ENCODE data around the gene SMG6. TPM values are rescaled to one million over a fixed set of nuclear protein-coding genes. Genes with fewer than 3 reads are reported as not detected.

The SMG6 gene
- polyA plus RNA-seq, 1 experiment: 27.3 TPM

DNA sequence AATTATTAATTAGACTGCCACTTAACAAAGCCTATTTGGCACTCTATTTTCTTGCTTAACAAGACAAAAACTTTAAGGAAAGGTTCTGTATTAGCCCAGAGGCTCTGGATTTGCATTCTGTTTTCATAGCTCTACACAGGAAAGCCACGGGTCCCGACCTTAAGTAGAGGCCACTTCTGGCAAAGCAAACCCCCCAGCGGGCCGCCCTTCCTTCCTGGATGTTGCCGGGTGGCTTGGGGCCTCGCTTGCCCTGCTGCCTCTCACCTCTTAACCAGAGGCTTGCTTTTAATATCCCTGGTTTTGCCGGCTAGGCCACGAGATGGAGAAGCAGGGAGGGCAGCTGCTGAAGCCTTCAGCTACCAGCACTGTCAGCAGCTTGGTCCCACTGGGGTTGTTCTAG is 282.9 kb downstream of the SMG6 start:
- CTCF ChIA-PET: no interaction called here
- no peak for DNase-seq (ENCODE audit: low read depth, low spot score)
- H3K27me3 ChIP-seq (ENCODE audit: control insufficient read depth, insufficient read depth, low read length): peaks cover 75% of the 10 kb centered on the region
- POLR2A ChIA-PET: no interaction called here
- H3K4me3 ChIP-seq (ENCODE audit: low read depth, low read length): no peak overlapping the region
- TF ChIP-seq, protein P1, sequence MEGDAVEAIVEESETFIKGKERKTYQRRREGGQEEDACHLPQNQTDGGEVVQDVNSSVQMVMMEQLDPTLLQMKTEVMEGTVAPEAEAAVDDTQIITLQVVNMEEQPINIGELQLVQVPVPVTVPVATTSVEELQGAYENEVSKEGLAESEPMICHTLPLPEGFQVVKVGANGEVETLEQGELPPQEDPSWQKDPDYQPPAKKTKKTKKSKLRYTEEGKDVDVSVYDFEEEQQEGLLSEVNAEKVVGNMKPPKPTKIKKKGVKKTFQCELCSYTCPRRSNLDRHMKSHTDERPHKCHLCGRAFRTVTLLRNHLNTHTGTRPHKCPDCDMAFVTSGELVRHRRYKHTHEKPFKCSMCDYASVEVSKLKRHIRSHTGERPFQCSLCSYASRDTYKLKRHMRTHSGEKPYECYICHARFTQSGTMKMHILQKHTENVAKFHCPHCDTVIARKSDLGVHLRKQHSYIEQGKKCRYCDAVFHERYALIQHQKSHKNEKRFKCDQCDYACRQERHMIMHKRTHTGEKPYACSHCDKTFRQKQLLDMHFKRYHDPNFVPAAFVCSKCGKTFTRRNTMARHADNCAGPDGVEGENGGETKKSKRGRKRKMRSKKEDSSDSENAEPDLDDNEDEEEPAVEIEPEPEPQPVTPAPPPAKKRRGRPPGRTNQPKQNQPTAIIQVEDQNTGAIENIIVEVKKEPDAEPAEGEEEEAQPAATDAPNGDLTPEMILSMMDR (IDR thresholded peaks at IDR 0.05; ENCODE audit: low read depth, low read length): no peak
- no peak overlapping the region for H3K27ac ChIP-seq (ENCODE audit: low read depth, low read length)
- no peaks in the 10 kb centered on the region; the same call in 1 of the 2 replicates for H3K9me3 ChIP-seq (ENCODE audit: control insufficient read depth, insufficient read depth, low read length)

DNA sequence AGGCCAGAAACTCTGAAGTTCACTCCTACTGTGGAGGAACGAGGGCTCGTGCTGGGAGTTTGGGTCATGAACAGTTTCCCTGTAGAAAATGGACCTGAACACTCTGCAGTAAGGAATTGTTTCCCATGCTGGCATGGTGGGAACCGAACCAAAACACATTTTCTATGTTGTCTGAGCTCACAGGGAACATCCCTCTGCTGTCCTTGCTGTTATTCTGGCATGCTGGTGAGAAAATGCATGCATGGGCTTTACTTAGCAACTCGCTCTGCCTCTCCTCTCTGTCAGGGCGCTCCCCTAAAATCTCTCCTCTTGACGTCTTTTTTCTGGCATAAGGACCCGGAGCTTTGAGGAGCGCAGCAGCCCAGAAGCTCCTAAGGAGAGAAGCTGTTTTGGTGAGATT is 283.9 kb downstream of the SMG6 start:
- CTCF ChIA-PET: interaction anchor here (1.7 kb wide), 1 partner anchor 111 kb away, joined by 5 read pairs; no protein-coding TSS in a partner anchor
- no peaks in the 10 kb centered on the region; the same call in 1 of the 2 replicates for H3K9me3 ChIP-seq (ENCODE audit: control insufficient read depth, insufficient read depth, low read length)
- no peak overlapping the region for H3K4me3 ChIP-seq (ENCODE audit: low read depth, low read length)
- POLR2A ChIA-PET: no interaction called here
- TF ChIP-seq, protein P1 (IDR thresholded peaks at IDR 0.05; ENCODE audit: low read depth, low read length): no peak
- peaks cover 76% of the 10 kb centered on the region for H3K27me3 ChIP-seq (ENCODE audit: control insufficient read depth, insufficient read depth, low read length)
- DNase-seq (ENCODE audit: low read depth, low spot score): no peak
- H3K27ac ChIP-seq (ENCODE audit: low read depth, low read length): no peak overlapping the region

DNA sequence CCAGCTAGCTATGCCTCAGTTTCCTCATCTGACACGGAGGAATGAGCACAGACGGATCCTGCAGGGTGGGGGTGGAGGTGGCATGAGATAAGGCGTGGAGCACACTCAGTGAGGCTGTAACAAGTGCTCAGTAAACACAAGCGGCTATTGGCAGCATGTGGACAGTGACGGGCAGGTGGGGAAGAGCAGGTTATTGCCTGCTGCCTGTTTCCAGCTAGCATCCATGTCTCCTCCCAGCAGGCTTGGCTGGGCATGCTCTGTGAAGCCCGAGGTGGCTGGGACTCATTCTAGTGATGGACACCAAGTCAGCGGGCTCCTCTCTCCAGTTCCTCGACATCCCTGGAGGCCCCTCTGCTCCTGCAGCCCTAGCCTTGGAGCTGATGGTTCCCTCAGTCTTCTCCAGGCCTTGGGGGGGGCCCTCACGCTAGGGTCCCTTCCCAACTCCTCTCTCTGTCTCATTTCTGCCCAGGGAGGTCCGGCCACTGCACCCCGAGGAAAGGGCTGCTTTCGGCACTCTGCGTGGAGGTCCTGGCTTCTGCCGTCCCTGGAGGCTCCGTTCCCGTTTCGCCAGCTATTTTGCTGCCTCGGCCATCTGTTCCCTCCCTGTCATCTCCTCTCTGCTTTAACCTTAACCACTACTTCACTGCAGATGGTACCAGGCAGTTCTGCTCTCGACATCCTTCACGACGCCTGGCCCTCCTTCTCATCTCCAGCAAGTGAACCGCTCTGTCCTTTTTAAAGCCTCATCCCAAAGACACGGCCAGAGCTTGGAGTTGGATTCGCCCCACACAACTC is 284.7 kb downstream of the SMG6 start:
- Histone ChIP-seq H3K4me3 (ENCODE audit: low read depth, low read length) (no peak overlapping the region), H3K27ac (ENCODE audit: low read depth, low read length) (no peak overlapping the region), H3K27me3 (ENCODE audit: control insufficient read depth, insufficient read depth, low read length) (peaks cover 75% of the 10 kb centered on the region), H3K9me3 (ENCODE audit: control insufficient read depth, insufficient read depth, low read length) (no peaks in the 10 kb centered on the region; the same call in 1 of the 2 replicates)
- TF ChIP-seq, protein P1 (IDR thresholded peaks at IDR 0.05; ENCODE audit: low read depth, low read length): no peak
- no peak for DNase-seq (ENCODE audit: low read depth, low spot score)
- CTCF ChIA-PET: interaction anchor here (1.7 kb wide), 1 partner anchor 110 kb away, joined by 5 read pairs; no protein-coding TSS in a partner anchor
- POLR2A ChIA-PET: no interaction called here

DNA sequence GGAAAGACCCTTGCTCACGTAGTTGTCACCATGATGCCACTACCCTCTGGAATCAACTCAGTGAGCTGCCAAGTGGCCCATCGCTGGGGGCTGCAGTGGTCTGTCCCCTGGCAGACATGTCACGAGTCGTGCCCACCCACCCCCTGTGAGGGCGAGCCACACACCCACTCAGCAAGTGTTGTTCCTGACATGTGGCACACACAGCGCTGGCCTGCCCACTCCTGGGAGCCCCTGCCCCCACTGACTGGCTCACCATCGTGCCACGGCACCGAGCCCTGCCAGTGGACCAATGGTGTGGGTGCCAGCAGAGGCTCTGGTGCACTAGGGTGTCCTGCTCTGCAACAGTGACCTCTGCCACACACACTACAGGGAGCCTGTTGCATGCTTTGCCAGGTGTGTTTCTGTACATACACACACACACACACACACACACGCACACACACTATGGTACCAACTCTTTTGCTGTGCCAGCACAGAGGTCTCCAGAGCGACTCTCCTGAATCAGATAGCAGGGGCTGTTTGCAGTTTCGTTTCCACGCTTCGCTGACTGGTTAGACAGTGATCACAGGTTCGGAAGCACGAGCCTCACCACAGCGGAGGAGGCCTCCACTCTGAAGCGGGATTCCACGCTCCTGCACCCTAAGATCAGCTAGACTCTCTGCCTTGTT is 286.2 kb downstream of the SMG6 start:
- CTCF ChIA-PET: no interaction called here
- POLR2A ChIA-PET: no interaction called here

More for the DNA sequence above, 286.2 kb downstream of the SMG6 start:
- H3K27me3 ChIP-seq (ENCODE audit: control insufficient read depth, insufficient read depth, low read length): peaks cover 64% of the 10 kb centered on the region
- H3K27ac ChIP-seq (ENCODE audit: low read depth, low read length): no peak overlapping the region
- DNase-seq (ENCODE audit: low read depth, low spot score): no peak
- no peak overlapping the region for H3K4me3 ChIP-seq (ENCODE audit: low read depth, low read length)
- H3K9me3 ChIP-seq (ENCODE audit: control insufficient read depth, insufficient read depth, low read length): peaks cover 6% of the 10 kb centered on the region; the same call in 1 of the 2 replicates
- TF ChIP-seq, protein P1 (IDR thresholded peaks at IDR 0.05; ENCODE audit: low read depth, low read length): no peak
